ENCODE measurements around the gene CELSR2. TPM values are rescaled to one million over a fixed set of nuclear protein-coding genes. Genes with fewer than 3 reads are reported as not detected.
"Not testable (repeated sequence)": the region's sequence is repeated elsewhere in the genome, so short reads cannot be mapped to it uniquely, and the experiment has no call there.

Gene CELSR2
- total and polyA plus RNA-seq, 9 donors: 0.90 to 17.1 (median 3.1) TPM

- Histone ChIP-seq H3K27me3 (no peaks in the 10 kb centered on the region), H3K9me3 (no peaks in the 10 kb centered on the region), H3K27ac (peak within 1 kb of the TSS in 1 of 2 donors; percentile 68), H3K36me3 (no peaks in the 10 kb centered on the region), H3K4me3 (peak within 1 kb of the TSS; percentile 52), H3K4me1 (ENCODE audit: insufficient read depth) (peaks cover 2% of the 10 kb centered on the region)
- intact Hi-C loops (cut with DNase I): loop anchor here in 2 of 4 donors (5.0 to 10.0 kb wide), 3 partner anchors 68 to 408 kb away; partner anchors contain the start of genes GPSM2 (in 1 of the 2), SARS1 (in 1 of the 2) and SORT1 (in 1 of the 2)
- peak; percentile 95 to 97 (median 96) for DNase-seq
- WGBS, 3 donors: 0 to 1% (median 1%) methylated on average over 39 to 56 of the region's 56 CpGs
- peak; percentile 65 for TF ChIP-seq POLR2A (IDR thresholded peaks at IDR 0.05)
- TF ChIP-seq EP300 (IDR thresholded peaks at IDR 0.05): peak; percentile 20
- peak in 2 of 3 donors; percentile 48 to 62 for TF ChIP-seq CTCF (IDR thresholded peaks at IDR 0.05)
These were observed 33.8 kb downstream of the CELSR2 start, which contains the start of gene PSRC1 for GRCh38 chr1:109282952-109283747. Gene PSRC1 (minus strand): TSS chr1:109283145.

GRCh38 chr1:109283748-109284600 lies 34.6 kb downstream of the CELSR2 start:
- Histone ChIP-seq H3K4me1 (ENCODE audit: insufficient read depth) (peaks cover 2% of the 10 kb centered on the region), H3K4me3 (peak overlapping the region; percentile 52), H3K27me3 (no peaks in the 10 kb centered on the region), H3K9me3 (no peaks in the 10 kb centered on the region), H3K27ac (peak overlapping the region in 1 of 2 donors; percentile 68), H3K36me3 (no peaks in the 10 kb centered on the region)
- DNase-seq: no peak
- TF ChIP-seq CTCF (IDR thresholded peaks at IDR 0.05) (no peak), EP300 (IDR thresholded peaks at IDR 0.05) (no peak), POLR2A (IDR thresholded peaks at IDR 0.05) (no peak)
- intact Hi-C loops (cut with DNase I): loop anchor here in 2 of 4 donors (5.0 to 10.0 kb wide), 3 partner anchors 69 to 409 kb away; partner anchors contain the start of genes GPSM2 (in 1 of the 2), SARS1 (in 1 of the 2) and SORT1 (in 1 of the 2)
- WGBS, 3 donors: 35 to 41% (median 40%) methylated on average over 17 of the region's 17 CpGs

- H3K27me3 ChIP-seq; H3K4me3 ChIP-seq; H3K4me1 ChIP-seq (ENCODE audit: insufficient read depth); DNase-seq; H3K36me3 ChIP-seq; H3K9me3 ChIP-seq; H3K27ac ChIP-seq: not testable (repeated sequence)
- intact Hi-C loops (cut with DNase I): loop anchor here in 1 of 4 donors (2.0 to 10.0 kb wide), 3 partner anchors 20 to 412 kb away; partner anchors contain the start of genes GPSM2, MYBPHL and SARS1
- 62 to 66% (median 63%) methylated on average over 5 of the region's 5 CpGs for WGBS, 3 donors
These were observed 37.4 kb downstream of the CELSR2 start for GRCh38 chr1:109286762-109287161.

- no peaks in the 10 kb centered on the region for H3K9me3 ChIP-seq
- no peak overlapping the region for H3K27ac ChIP-seq
- WGBS, 3 donors: 90 to 97% (median 90%) methylated on average over 1 of the region's 1 CpG
- H3K4me1 ChIP-seq (ENCODE audit: insufficient read depth): no peaks in the 10 kb centered on the region
- intact Hi-C loops (cut with DNase I): no loop called here
- H3K4me3 ChIP-seq: no peak overlapping the region
- no peaks in the 10 kb centered on the region for H3K27me3 ChIP-seq
- no peak for DNase-seq
- no peak for TF ChIP-seq CTCF (IDR thresholded peaks at IDR 0.05)
- TF ChIP-seq EP300 (IDR thresholded peaks at IDR 0.05): no peak
- TF ChIP-seq POLR2A (IDR thresholded peaks at IDR 0.05): no peak
- H3K36me3 ChIP-seq: no peaks in the 10 kb centered on the region
These were observed 40.8 kb downstream of the CELSR2 start for GRCh38 chr1:109290137-109290536.
